GM12874 (cell line): ENCODE data around the gene GOLIM4.

Experiments
- CTCF ChIP-seq: IDR thresholded peaks from 2 replicates; pipeline ENCODE4 v1.5.1; 2011; ENCODE audit warnings: low read depth, mild to moderate bottlenecking, control low read depth, low read length, moderate library complexity; ENCODE audit not compliant: insufficient read depth

GOLIM4 gene

DNA sequence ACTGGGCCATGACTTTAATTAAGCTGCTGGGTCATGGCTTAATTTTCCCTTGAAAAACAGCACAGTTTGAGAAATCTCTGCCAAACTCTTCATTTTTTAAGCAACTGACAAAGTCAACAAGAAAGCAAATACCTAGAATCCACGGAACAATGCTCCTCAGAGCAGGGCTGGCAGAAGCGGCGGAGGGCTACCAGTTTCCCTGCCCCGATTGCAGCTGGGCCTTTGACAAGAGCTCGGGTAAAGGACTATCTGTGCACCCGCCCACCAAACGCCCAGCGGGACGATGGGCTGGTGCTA is 1.2 kb downstream of the GOLIM4 start:
- no peak for TF ChIP-seq CTCF

DNA sequence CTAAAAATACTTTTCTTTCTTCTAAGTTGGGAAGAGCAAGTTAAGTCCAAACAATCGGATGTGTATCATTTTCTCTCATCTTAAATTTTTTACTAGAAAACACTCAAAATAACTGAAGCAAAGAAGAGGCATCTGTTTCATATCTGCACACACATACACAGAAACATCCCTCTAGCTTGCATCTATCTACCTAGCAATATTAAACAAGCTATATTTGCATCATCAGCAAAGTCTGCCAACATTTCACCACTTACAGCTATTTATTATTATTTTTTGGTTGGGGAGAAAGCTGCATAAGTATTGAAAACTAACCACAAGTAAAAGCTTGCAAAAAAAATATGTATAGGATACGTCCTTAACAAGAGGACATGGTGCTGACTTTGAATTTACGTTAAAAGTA is 1.9 kb downstream of the GOLIM4 start:
- no peak for TF ChIP-seq CTCF

GRCh38 chr3:168093229-168093628 is 2.5 kb downstream of the GOLIM4 start:
- TF ChIP-seq CTCF: no peak

- no peak for TF ChIP-seq CTCF
Observed at GRCh38 chr3:168091941-168092340, 3.8 kb downstream of the GOLIM4 start.

DNA sequence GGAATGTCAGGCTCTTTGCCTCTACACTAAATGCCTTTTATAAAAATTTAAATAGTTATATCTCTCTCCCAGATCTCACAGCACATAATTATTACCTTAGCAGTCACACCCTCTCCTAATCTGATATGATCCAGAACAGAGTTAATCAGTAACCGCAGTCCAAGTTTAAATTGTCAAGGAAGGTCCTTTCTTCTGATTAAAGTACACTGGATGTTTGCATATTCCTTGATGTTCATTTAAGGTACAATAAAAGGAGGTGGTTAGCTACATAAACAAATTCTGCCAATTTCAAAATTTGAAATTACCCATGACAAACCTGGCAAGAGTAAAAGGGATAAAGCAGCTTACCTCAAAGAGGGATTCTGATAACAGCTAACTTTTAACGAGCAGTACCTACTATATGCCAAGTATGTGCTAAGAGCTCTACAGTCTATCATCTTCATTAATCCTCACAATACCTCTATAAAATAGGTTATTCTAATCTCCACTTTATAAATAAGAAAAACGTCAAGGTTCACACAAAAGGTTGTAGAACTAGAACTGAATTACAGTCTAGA is 4.3 kb downstream of the GOLIM4 start:
- TF ChIP-seq CTCF: no peak

- no peak for TF ChIP-seq CTCF
Observed at GRCh38 chr3:168090306-168091085, 5.2 kb downstream of the GOLIM4 start.

DNA sequence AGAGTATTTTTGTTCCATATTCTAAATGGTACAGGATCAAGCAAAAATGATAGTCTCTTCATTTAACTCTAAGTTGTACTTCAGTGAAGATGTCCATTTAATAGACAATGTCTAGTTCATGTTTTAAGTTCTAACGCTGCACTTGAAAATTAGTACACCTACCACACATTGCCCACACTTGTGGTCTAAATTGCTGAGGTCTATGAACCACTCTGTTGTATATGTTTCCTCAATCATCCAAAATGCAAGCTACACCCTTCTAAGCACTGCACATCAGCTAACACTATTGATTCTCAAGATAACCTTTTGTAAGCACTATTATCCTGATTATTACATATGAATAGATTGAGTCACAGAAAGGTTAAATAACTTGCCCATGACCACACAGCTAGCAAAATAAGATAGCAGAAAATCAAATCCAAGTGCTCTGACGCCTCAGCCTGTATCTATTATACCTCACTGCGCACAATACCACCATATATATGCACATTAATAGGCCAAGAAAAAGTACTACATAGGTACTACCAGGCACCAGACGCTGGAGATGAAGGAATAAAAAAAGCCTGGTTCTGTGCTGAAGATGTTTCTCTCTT is 6.4 kb downstream of the GOLIM4 start:
- no peak for TF ChIP-seq CTCF
